Stimulated activated CD4-positive, alpha-beta T cell treated with anti-CD3 and anti-CD28 coated beads, Interleukin-4, amount 100 ng/mL, for 1 hour (primary cell): Measurements from ENCODE around the gene MAP7D2.

Experiments used
- DNase-seq: peaks from one replicate; pipeline ENCODE4 v3.0.0-alpha.2; 2020

The MAP7D2 gene

DNA sequence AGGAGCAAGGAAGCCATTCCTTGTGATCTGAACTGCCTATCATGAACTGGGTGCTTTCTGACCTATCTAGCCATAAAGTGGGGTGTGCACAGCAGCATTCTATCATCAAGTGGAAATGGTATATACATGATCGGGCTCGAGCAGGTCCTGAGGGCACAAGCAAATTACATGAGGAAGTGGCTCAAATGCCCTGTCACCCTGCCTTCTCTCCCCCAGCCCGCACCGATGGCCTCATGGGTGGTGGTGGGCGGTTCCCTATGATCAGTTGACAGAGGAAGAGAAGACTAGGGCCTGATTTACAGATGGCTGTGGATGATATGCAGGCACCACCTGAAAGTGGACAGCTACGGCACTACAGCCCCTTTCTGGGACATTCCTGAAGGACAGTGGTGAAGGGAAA is 79.5 kb downstream of the MAP7D2 start:
- no peak for DNase-seq

GRCh38 chrX:20032201-20032600 is 84.5 kb downstream of the MAP7D2 start:
- no peak for DNase-seq

- DNase-seq = no peak
Measured at GRCh38 chrX:20029728-20030127, 87.0 kb downstream of the MAP7D2 start.

DNA sequence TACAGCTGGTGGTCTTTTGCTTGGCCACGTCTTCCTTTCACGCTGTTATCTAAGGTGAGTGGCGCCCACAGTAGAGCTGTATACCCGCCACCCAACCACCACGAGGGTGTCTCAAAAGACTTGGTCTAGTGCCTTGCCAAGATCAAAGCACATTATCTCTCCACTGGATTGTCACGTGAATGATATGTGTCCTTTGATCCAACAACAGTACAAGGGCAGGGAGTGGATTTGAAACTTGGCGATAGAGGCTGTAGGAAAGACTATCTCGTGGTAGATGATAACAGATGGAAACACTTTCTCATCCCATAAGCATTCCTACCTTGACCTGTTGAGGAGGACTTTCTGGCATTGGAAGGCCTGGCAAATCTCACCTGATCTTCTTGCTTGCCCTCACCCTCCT is 88.1 kb downstream of the MAP7D2 start:
- DNase-seq = no peak

DNA sequence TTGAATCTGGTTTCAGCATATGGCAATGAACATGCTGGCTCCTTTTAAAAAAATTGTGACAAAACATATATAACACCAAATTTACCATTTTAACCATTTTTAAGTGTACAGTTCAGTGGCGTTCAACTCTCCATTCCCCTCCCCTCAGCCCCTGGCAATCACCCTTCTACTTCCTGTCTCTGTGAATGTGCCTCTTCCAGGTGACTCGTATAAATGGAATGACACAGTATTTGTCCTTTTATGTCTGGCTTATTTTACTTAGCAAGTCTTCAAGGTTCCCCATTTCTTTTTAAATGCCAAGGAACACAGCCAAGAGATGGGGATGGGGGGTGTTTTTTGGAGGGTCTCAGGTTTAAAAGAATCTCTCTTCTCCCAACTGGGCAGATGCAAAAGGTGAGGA is 90.4 kb downstream of the MAP7D2 start:
- no peak for DNase-seq

- no peak for DNase-seq
Measured at GRCh38 chrX:20019672-20020365, 96.9 kb downstream of the MAP7D2 start.

GRCh38 chrX:20016616-20016945 is 100.1 kb downstream of the MAP7D2 start:
- no peak for DNase-seq

DNA sequence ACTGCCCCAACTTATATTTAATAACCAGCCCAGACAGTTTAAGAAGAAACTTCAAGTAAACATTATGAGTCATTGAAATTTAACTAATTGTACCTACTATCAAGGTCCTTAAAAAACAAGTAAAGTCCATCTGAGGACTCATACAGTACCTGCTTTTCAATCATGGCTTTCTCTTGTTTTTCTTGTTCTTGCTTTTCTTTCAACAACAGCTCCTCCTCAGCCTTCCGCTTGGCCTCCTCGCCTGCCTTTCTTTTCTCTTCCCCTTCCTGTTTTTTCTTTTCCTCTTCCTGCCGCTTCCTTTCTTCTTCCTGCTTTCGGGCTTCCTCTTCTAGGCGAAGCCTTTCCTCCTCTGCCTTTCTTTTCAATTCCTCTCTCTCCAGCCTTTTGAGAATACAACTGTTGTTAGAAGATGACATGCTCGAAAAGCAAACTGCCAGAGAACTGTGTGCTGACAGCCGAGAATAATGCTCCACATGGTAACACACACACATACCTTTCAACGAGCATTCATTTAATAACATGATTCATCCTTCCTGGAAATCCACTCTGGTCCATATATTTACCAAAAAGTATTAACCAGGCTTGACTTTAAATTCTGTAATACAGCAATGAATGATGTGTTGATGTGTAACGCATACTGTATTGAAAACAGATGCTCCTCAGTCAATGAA is 100.6 kb downstream of the MAP7D2 start:
- no peak for DNase-seq

GRCh38 chrX:20015422-20015821 is 101.3 kb downstream of the MAP7D2 start:
- DNase-seq = no peak

GRCh38 chrX:20011608-20012007 is 105.1 kb downstream of the MAP7D2 start:
- no peak for DNase-seq

- no peak for DNase-seq
Measured at GRCh38 chrX:20007962-20008622, 108.6 kb downstream of the MAP7D2 start.

DNA sequence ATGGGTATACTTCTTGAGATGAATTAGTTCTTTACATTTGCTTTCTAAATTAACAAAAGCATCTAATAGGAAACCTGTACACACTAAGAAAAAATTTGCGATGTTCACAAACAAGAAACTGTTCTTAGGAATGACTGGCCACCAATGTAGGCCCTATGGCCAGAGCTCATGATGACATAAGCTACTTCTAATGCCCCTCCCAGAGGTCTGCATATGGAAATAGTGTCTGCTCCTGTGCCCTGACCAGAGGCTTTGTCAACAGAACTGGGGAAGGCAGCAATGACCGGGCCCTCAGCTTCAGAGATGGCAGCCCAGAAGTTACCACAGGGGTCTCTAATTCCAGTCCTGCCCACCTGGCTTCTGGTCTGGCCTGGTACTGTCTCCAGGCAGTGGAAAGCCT is 110.8 kb downstream of the MAP7D2 start:
- no peak for DNase-seq

DNA sequence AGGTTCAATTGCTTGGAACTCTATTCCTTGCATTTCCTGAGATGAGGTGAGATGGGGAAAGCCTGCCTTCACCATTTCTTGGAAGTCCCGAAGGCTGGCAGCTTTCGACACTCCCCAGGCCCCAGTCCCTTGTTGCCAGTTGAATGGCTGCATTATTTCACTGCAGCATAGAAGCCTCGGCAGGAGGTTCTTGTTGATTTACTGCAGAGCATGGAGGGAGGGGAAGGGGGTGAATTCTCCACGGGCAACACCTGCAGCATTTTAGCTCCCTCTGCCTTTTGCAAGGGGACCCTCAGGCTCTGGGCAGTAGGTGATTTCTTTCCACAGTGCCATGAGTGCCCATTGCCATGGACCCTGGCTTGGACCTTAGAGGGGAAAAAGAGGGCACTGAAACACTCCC is 115.1 kb downstream of the MAP7D2 start:
- DNase-seq = no peak

- DNase-seq = peak; percentile 3
Measured at GRCh38 chrX:19991350-19991718, 125.4 kb downstream of the MAP7D2 start.

DNA sequence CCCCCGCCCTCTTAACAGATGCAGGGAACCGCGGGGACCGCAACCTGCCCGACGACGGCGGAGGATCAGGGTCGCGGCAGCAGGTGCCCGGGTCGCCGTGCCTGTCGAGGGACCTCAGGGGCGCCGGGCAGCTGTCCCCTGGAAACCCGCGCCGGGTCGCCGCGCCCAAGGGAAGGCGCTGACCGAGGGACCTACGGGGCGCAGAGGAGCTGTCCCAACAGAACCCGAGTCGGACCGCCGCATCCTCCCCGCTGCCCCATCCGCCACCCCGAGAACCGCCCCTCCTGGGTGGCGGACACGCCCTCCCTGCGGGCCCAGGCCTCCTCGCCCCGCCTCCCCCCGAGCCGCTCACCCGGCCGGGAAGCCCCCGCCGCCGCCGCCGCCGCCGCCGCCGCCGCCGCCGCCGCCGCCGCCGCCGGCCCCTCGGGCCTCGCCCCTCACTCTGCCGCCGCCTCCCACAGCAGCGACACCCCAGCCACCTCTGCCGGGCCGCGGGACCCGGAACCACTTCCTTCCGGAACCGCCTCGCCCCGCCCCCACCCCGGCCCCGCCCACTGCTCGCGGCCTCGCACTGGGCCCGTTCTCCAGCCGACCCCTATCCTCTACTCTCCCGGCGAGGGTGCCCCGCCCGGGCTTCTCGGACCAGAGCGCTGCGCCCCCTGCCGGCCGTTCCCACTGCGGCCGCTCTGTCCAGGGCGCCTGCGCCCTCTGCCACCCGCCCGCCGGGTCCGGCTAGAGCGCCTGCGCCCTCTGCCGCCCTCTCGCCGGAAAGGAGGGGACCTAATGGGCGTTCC is 126.0 kb downstream of the MAP7D2 start, which contains the start of gene BCLAF3:
Gene BCLAF3, minus strand, starts transcription at position 506 of the 794 bp plus-strand sequence. CDS start 20,797 bp downstream, outside the sequence.
- peak; percentile 86 for DNase-seq

DNA sequence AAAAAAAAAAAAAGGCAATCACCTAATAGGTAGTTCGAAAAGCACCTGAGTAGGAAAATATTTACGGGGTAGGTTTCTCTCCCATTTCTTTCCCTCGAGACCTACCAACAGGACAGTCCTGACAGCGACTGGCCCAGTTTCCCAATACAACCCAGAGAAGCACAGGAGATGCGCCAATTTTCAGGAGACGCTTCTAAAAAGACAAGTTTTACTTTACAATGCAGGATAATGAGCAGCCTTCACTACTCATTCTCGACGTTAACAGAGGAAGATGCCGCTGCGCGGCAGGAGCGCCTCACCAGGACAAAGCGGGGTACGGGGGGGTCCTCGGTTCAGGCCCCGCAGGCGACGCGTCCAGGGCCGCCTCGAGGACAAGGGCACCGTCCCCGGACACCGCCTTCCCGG is 126.6 kb downstream of the MAP7D2 start:
- DNase-seq = no peak

GRCh38 chrX:19987856-19988255 is 128.9 kb downstream of the MAP7D2 start:
- DNase-seq = no peak

DNA sequence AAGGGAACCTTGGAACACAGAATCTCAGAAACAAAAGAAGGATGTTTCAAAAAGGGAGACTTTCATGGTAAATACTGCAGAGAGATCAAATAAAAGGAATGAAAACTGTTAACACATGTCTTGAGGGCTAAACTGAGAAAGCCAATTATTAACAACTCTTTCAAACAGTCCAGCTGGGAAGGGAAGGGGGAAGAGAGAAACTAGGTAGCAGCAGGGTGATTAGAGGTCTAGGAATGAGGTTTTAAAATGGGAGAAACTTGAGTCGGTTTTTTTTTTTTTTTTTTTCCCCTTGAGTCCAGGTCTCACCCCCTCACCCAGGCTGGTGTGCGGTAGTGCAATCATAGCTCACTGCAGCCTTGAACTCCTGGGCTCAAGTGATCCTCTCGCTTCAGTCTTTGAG is 130.2 kb downstream of the MAP7D2 start:
- no peak for DNase-seq

DNA sequence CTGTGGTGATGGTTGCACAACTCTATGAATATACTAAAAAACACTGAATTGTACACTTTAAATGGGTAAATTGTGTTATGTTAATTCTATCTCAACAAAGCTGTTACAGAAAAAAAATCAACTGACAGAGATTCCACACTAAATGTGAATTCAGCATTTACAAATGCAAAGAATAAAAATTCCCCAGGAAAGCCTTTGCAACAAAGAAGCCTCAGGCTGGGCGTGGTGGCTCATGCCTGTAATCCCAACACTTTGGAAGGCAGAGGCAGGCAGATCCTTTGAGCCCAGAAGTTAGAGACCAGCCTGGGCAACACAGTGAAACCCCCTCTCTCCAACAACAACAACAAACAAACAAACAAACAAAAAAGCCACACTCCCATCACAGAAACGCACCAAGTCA is 134.8 kb downstream of the MAP7D2 start:
- DNase-seq = no peak

- no peak for DNase-seq
Measured at GRCh38 chrX:19975845-19976244, 140.9 kb downstream of the MAP7D2 start.

GRCh38 chrX:19972984-19973383 is 143.7 kb downstream of the MAP7D2 start:
- DNase-seq = no peak

DNA sequence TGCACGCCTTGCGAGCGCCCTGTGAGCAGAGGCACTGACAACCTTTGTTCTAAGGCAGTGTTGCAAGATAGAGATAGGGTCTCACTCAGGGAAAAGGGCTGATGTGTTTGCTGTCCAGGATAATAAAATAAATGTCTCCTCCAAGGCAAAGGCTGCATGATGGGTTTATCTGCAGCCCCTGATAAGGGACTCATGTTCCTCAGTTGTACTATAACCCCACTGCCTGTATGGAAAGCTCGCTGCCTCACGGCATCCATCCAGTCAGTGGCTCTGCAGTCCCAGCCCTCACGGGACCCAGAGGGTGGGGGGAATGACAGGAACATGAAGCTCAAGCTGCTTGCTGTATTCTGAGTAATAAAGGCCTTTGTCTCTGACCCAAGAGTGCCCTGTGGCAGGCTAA is 148.4 kb downstream of the MAP7D2 start:
- DNase-seq = no peak

GRCh38 chrX:19966056-19966455 is 150.7 kb downstream of the MAP7D2 start:
- DNase-seq = no peak
